Naive thymus-derived CD4-positive, alpha-beta T cell (primary cell): ENCODE results near the gene ZBTB20. TPM values are rescaled to one million over a fixed set of nuclear protein-coding genes. Genes with fewer than 3 reads are reported as not detected.

Experiments used
- ATAC-seq: fragments of 150-1000 bp; cut with Tn5 transposase; 2 replicates; pipeline ENCODE4 v1.10.0; 2021; ENCODE audit warnings: mild to moderate bottlenecking, moderate library complexity
- CTCF ChIA-PET: fragments of 350-600 bp; sonication (Branson Sonifier 250); formaldehyde crosslinking; loops from one replicate; lab custom pipeline; 2021; ENCODE audit warnings: antibody characterized with exemption; lab: Charles Lee
- POLR2A ChIA-PET: fragments of 350-600 bp; sonication (Branson Sonifier 250); formaldehyde crosslinking; loops from one replicate; lab custom pipeline; 2021; ENCODE audit warnings: antibody characterized with exemption, inconsistent platforms; lab: Charles Lee
- DNase-seq, 9 donors: peaks; one replicate each; pipeline versions ENCODE4 v3.0.0 to v3.0.0-alpha.2; 2020 to 2022; ENCODE audit warnings: mixed read lengths in 1 of 9
- H3K27ac ChIP-seq: one replicate; pipeline ENCODE4 v1.7.0; 2013; ENCODE audit warnings: mild to moderate bottlenecking, low read depth, low read length, moderate library complexity
- H3K27me3 ChIP-seq, 2 donors: one replicate each; pipeline ENCODE4 v1.7.0; 2013; ENCODE audit warnings: low read length in 2 of 2, mild to moderate bottlenecking in 2 of 2, moderate library complexity in 2 of 2; ENCODE audit not compliant: control insufficient read depth in 2 of 2, insufficient read depth in 2 of 2
- H3K36me3 ChIP-seq, 3 experiments: 1 replicate in 2 of 3; 2 replicates in 1 of 3; pipeline ENCODE4 v1.7.0; 2013; ENCODE audit warnings: low read length in 3 of 3, mild to moderate bottlenecking in 3 of 3, moderate library complexity in 1 of 3; ENCODE audit not compliant: insufficient read depth in 3 of 3, control insufficient read depth in 2 of 3
- H3K4me1 ChIP-seq, 2 donors: one replicate each; pipeline ENCODE4 v1.7.0; 2013; ENCODE audit warnings: low read length in 2 of 2, mild to moderate bottlenecking in 2 of 2, moderate library complexity in 1 of 2; ENCODE audit not compliant: control insufficient read depth in 2 of 2, insufficient read depth in 2 of 2
- H3K4me3 ChIP-seq: 2 replicates; pipeline ENCODE4 v1.7.0; 2013; ENCODE audit warnings: mild to moderate bottlenecking, low read length
- H3K9me3 ChIP-seq, 3 experiments: 1 replicate in 2 of 3; 2 replicates in 1 of 3; pipeline ENCODE4 v1.7.0; 2013; ENCODE audit warnings: low read length in 3 of 3; ENCODE audit not compliant: control insufficient read depth in 2 of 3
- H3K27ac Mint-ChIP-seq, 9 donors: one replicate each; pipeline ENCODE4 v1.8.0; 2020 to 2022; ENCODE audit warnings: mixed read lengths in 9 of 9, mild to moderate bottlenecking in 8 of 9, moderate library complexity in 5 of 9, inconsistent platforms in 2 of 9
- H3K27me3 Mint-ChIP-seq, 5 donors: one replicate each; pipeline ENCODE4 v1.8.0; 2021 to 2022; ENCODE audit warnings: mixed read lengths in 5 of 5, mild to moderate bottlenecking in 1 of 5
- H3K36me3 Mint-ChIP-seq, 5 donors: one replicate each; pipeline ENCODE4 v1.8.0; 2020 to 2022; ENCODE audit warnings: mixed read lengths in 5 of 5, mild to moderate bottlenecking in 3 of 5, inconsistent platforms in 1 of 5
- H3K4me1 Mint-ChIP-seq, 7 donors: one replicate each; pipeline ENCODE4 v1.8.0; 2020 to 2022; ENCODE audit warnings: mixed read lengths in 7 of 7, mild to moderate bottlenecking in 3 of 7, inconsistent platforms in 1 of 7
- H3K4me3 Mint-ChIP-seq, 10 donors: one replicate each; pipeline ENCODE4 v1.8.0; 2020 to 2022; ENCODE audit warnings: mild to moderate bottlenecking in 10 of 10, mixed read lengths in 10 of 10, moderate library complexity in 6 of 10, inconsistent platforms in 2 of 10
- H3K9me3 Mint-ChIP-seq, 11 donors: one replicate each; pipeline ENCODE4 v1.8.0; 2020 to 2022; ENCODE audit warnings: mixed read lengths in 11 of 11, mild to moderate bottlenecking in 4 of 11, inconsistent platforms in 1 of 11, moderate library complexity in 1 of 11
- intact Hi-C, 2 donors: fragments of 100-400 bp; cut with micrococcal nuclease; formaldehyde crosslinking; loops; one replicate each; pipeline ENCODE4 v1.15.1; 2023
- polyA plus RNA-seq, 2 donors: library from polyadenylated mRNA; unstranded; fragments of 300-500 nt; fragmentation: Illumina TruSeq; gene quantifications; one replicate each; pipeline ENCODE4 v1.2.3, GENCODE V29; 2021
- total RNA-seq, 6 experiments: library from RNA in 5 of 6; stranded (reverse) in 5 of 6; gene quantifications; 1 replicate in 5 of 6; 2 replicates in 1 of 6; pipeline ENCODE4 v1.2.3 and lab custom pipeline; 2021 to 2026

ZBTB20 gene
- total and polyA plus RNA-seq, 7 experiments from 2014 or later: 14.9 to 69.5 (median 59.2) TPM

DNA sequence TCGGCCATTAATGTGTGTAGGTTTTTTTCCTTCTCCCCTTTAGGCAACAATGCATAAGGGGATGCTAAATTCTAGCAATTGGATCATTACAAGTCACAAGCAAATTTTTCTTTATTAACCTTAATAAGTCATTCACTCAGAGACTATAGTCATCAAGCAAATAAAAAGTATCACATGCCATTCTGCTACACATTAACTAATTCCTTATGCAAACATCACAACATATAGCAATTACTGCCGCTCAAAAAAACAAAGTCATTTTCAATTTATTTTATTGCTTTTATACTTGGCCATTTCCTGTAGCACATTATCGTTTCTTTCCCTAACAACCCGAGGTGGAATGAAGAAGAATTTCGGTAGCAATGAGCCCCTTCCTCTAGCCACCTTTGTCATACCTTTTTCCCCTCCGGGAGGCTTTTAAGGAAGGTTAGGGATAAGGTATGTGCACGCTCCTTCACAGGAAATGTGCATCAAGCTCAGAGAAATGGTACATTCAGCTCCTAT is 432.1 kb downstream of the ZBTB20 start:
- POLR2A ChIA-PET: no interaction called here
- no peaks in the 10 kb centered on the region for H3K4me1 ChIP-seq
- intact Hi-C loops: no loop called here
- H3K36me3 ChIP-seq: no peaks in the 10 kb centered on the region
- Mint-ChIP-seq H3K27ac (no peak overlapping the region), H3K27me3 (no peaks in the 10 kb centered on the region), H3K9me3 (no peaks in the 10 kb centered on the region), H3K36me3 (peaks cover 0 to 49% (median 25%) of the 10 kb centered on the region in 5 donors), H3K4me3 (no peak overlapping the region), H3K4me1 (peaks cover 0 to 57% (median 32%) of the 10 kb centered on the region in 7 donors)
- DNase-seq: no peak
- no peaks in the 10 kb centered on the region for H3K27me3 ChIP-seq
- H3K27ac ChIP-seq: no peak overlapping the region
- CTCF ChIA-PET: no interaction called here
- no peak overlapping the region for H3K4me3 ChIP-seq
- no peaks in the 10 kb centered on the region for H3K9me3 ChIP-seq
- no peak for ATAC-seq

DNA sequence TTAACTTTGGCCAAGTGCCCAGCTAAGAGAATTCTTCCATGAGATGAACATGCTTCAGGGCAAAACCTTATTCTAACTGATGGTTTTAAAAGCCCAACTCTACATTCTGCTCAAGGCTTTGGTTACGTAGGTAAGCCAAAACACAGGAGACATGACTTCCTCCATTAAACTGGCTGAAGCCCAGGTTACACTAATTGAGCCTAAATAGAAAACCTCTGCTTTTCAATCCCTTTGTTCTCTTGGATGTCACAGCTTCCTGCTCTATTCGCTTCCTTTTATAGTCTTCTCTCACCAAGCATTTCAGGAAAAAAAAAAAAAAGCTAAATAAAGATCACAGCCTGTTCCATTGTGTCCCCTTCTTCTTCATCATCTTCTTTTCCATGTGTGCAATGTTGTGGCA is 432.9 kb downstream of the ZBTB20 start:
- ATAC-seq: no peak
- intact Hi-C loops: no loop called here
- no peak overlapping the region for H3K4me3 ChIP-seq
- H3K36me3 Mint-ChIP-seq: peaks cover 0 to 53% (median 25%) of the 10 kb centered on the region in 5 donors
- H3K9me3 ChIP-seq: no peaks in the 10 kb centered on the region
- CTCF ChIA-PET: no interaction called here
- H3K36me3 ChIP-seq: no peaks in the 10 kb centered on the region
- no peaks in the 10 kb centered on the region for H3K27me3 Mint-ChIP-seq
- no peak overlapping the region for H3K27ac Mint-ChIP-seq
- no peaks in the 10 kb centered on the region for H3K4me1 ChIP-seq
- H3K9me3 Mint-ChIP-seq: no peaks in the 10 kb centered on the region
- POLR2A ChIA-PET: no interaction called here
- no peak for DNase-seq
- no peak overlapping the region for H3K4me3 Mint-ChIP-seq
- H3K27ac ChIP-seq: no peak overlapping the region
- H3K4me1 Mint-ChIP-seq: peaks cover under 1 to 50% (median 26%) of the 10 kb centered on the region in 7 donors
- no peaks in the 10 kb centered on the region for H3K27me3 ChIP-seq

DNA sequence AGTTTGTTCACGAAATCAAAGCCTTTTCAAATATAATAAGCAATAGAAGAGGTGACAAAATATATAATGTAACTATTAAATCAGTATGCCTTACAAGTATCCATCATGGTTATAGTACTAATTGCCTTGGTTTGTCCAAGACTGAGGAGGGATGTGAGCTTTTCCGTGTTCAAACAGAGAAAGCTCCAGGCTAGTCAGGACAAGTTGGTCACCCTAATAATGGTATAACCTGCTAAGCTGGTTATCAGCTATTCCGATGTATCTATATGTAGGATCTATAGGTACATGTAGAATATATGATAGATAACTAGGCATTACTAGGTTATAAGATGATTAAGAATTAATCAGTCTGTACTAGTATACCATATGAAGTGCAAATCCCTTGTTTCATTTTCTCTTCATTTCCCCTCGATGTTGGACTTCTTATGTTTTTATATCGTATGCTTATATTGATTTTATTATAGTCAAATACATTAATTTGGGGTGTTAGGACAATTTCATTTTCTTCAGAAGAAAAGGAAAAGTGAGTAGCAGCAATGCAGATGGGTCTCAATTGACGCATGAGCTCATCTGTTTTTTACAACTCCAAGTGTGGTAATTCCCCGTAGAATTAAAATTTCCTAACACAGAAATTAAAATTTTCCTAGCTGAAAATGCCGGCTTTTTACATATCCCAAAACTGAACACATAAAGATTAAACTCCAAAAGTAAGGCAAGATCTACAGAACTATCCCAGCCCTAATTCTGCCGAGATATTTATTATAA is 434.2 kb downstream of the ZBTB20 start:
- Histone ChIP-seq H3K36me3 (no peaks in the 10 kb centered on the region), H3K4me3 (no peak overlapping the region), H3K27me3 (no peaks in the 10 kb centered on the region), H3K27ac (no peak overlapping the region), H3K9me3 (no peaks in the 10 kb centered on the region), H3K4me1 (no peaks in the 10 kb centered on the region)
- Mint-ChIP-seq H3K36me3 (peaks cover 0 to 50% (median 22%) of the 10 kb centered on the region in 5 donors), H3K27me3 (no peaks in the 10 kb centered on the region), H3K9me3 (no peaks in the 10 kb centered on the region), H3K27ac (no peak overlapping the region), H3K4me1 (peaks cover 2 to 36% (median 13%) of the 10 kb centered on the region in 7 donors), H3K4me3 (no peak overlapping the region)
- intact Hi-C loops: no loop called here
- POLR2A ChIA-PET: no interaction called here
- CTCF ChIA-PET: no interaction called here
- ATAC-seq: no peak
- no peak for DNase-seq

DNA sequence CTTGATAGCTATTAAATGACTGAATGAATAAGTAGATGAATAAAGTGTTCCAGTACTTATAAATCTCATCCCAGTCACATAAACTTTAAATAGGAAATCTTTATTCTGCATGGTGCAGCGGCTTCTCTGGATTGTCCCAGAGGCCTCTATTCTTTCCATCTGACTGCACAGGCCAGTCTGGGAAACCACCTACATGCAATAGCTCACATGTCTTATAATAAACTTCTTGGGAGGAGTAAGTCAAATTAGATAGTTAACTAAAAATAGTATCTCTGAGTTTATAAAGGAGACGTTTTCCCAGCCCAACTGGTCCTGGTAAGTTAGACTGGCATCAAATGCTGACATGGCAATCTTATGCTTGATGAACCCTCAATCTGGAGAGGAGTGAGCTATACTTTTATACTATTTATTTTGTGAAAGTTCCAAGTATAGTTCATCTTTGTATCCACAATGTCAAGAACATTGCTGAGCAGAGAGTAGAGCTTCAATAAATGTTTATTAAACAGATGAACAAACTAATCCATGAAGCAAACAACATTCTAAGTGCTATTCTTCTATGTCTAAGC is 435.7 kb downstream of the ZBTB20 start:
- no peaks in the 10 kb centered on the region for H3K4me1 ChIP-seq
- Mint-ChIP-seq H3K9me3 (no peaks in the 10 kb centered on the region), H3K27me3 (no peaks in the 10 kb centered on the region), H3K27ac (no peak overlapping the region), H3K4me3 (no peak overlapping the region), H3K4me1 (peaks cover 4 to 26% (median 11%) of the 10 kb centered on the region in 7 donors), H3K36me3 (peaks cover 0 to 50% (median 10%) of the 10 kb centered on the region in 5 donors)
- intact Hi-C loops: no loop called here
- no peak for ATAC-seq
- ChIA-PET CTCF (no interaction called here), POLR2A (no interaction called here)
- H3K27me3 ChIP-seq: no peaks in the 10 kb centered on the region
- H3K36me3 ChIP-seq: no peaks in the 10 kb centered on the region
- H3K4me3 ChIP-seq: no peak overlapping the region
- H3K27ac ChIP-seq: no peak overlapping the region
- H3K9me3 ChIP-seq: no peaks in the 10 kb centered on the region
- no peak for DNase-seq

DNA sequence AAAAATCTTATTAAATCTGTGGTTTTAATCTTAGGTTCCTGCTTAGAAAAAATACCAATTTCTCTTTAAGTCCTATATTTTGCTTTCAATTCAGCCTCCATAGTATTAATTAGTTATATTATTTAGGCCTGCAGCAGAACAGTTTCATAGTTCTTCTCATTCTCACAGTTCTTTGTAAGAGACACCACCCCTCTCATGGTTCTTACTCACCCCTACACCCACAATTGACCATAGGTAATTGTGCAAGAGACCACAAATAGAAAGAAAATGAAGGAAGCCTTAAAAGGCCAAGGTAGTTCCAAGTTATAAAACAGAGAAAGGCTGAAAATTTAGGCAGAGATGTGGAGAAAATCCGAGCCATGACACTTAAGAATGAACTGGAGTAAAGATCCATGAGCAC is 438.0 kb downstream of the ZBTB20 start:
- Mint-ChIP-seq H3K27me3 (no peaks in the 10 kb centered on the region), H3K4me3 (no peak overlapping the region), H3K36me3 (peaks cover 0 to 53% (median 10%) of the 10 kb centered on the region in 5 donors), H3K4me1 (peaks cover 6 to 18% (median 10%) of the 10 kb centered on the region in 7 donors), H3K27ac (no peak overlapping the region), H3K9me3 (no peaks in the 10 kb centered on the region)
- no peak for ATAC-seq
- intact Hi-C loops: no loop called here
- POLR2A ChIA-PET: no interaction called here
- Histone ChIP-seq H3K4me1 (no peaks in the 10 kb centered on the region), H3K9me3 (no peaks in the 10 kb centered on the region), H3K27ac (no peak overlapping the region), H3K4me3 (no peak overlapping the region), H3K27me3 (no peaks in the 10 kb centered on the region), H3K36me3 (no peaks in the 10 kb centered on the region)
- CTCF ChIA-PET: no interaction called here
- no peak for DNase-seq

DNA sequence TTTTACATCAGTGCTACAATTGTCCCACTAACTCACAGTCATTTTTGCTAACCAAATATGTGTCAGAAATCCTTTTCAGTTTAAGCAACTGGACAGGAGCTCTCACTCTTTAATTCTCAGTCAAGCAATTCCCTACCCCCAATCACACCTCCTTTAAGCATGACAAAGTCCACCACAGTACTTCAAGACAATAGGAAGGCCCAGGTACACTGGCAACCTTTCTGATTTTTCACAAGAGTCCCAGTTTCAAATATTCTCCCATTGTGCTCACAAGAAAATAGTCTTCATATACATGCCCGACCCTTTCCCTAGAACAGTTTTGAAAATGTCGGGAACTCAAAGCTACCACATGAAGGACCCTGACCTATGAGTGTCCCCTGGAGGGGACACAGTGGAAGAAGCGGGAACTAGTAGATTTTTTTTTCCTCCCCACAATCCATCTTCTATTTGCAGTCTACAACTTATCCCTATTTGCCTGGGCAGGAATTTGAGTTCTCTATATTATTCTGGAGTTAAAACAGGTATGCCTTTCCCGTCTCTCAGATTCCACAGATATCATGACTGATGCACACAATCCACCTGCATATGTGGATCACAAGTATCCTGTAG is 439.7 kb downstream of the ZBTB20 start:
- Mint-ChIP-seq H3K4me3 (no peak overlapping the region), H3K27me3 (no peaks in the 10 kb centered on the region), H3K4me1 (peaks cover 6 to 23% (median 12%) of the 10 kb centered on the region in 7 donors), H3K36me3 (peaks cover 0 to 53% (median 15%) of the 10 kb centered on the region in 5 donors), H3K9me3 (no peaks in the 10 kb centered on the region), H3K27ac (peak overlapping the region in 2 of 9 donors; percentile 3 to 60)
- Histone ChIP-seq H3K27ac (no peak overlapping the region), H3K4me1 (no peaks in the 10 kb centered on the region), H3K27me3 (no peaks in the 10 kb centered on the region), H3K4me3 (no peak overlapping the region), H3K36me3 (no peaks in the 10 kb centered on the region), H3K9me3 (no peaks in the 10 kb centered on the region)
- CTCF ChIA-PET: no interaction called here
- intact Hi-C loops: no loop called here
- POLR2A ChIA-PET: no interaction called here
- ATAC-seq (no peak), DNase-seq (no peak)
